Measurements from ENCODE around the gene TFCP2L1.

The TFCP2L1 gene

DNA sequence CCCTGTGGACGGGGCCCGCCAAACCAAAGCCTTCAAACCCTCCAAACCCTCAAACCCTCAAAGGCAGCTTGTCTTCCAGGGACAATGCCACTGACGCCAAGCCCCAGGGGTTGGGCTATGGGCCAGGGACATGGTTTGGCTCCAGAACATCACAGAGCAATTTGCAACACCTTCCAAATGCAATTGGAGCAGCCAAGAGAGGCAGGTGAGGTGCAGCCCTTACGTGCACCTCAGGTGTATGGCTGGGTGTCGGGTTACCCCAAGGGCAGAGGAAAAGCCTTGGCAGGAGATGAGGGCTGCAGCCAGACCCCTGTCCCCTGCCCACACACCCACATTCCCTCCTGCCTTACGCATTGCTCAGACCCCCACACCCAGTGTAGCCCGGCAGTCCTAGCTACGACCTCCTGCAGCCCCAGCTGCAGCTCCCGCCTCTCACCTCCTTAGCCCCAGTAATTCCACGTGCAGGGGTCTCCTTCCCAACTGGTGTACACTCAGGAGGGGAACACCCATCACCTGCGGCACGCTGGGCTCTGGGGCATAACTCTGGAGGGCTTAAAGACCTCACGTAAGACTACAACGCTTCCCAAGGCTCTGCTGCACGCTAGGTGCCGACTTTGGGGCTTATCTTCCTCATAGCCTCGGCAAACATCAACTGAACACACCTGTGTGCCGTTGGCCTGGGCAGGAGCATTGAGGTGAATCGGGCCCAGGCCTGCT lies 88.7 kb downstream of the TFCP2L1 start:
- DNase-seq (ENCODE audit: low spot score), result no peak

DNA sequence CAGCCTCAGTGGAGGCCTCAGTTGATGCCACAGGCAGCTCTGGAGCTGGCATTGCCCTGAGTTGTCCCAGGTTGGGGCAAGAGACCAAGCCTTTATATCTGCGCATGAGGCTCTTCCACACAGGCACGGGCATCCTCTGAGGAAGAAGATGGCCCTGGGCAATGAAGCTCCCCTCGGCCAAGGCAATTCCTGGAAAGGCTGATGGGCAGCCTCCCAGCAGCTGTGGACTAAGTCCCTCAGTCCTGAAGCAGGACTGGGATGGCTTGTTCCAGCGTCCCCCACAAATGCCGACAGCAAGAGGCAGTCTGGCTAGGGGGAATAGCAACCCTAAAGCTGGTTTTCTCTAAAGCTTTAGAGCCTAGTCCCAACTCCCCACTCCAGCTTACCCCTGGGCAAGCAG lies 90.0 kb downstream of the TFCP2L1 start:
- no peak for DNase-seq (ENCODE audit: low spot score)

GRCh38 chr2:121194626-121195025 lies 90.4 kb downstream of the TFCP2L1 start:
- DNase-seq (ENCODE audit: low spot score), result no peak

DNA sequence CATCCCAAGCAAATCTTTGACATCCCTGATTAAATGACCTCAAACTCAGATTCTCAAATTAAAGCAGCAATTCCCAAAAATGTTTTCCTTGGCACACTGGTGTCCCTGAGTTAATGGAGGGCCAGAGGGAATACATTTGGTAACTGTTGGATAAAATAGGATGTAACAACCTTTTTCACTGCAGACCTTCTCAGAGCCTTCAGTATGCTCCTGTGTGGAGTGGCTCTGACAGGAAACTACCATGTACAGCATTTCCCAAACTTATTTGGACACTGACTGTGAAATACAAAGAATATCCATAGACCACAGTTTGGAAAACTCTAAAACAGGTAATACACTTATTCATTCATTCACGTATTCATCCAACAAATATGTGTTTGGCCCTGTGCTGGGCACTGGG lies 91.8 kb downstream of the TFCP2L1 start:
- no peak for DNase-seq (ENCODE audit: low spot score)

- no peak for DNase-seq (ENCODE audit: low spot score)
These were observed 92.4 kb downstream of the TFCP2L1 start for GRCh38 chr2:121192576-121192975.

DNA sequence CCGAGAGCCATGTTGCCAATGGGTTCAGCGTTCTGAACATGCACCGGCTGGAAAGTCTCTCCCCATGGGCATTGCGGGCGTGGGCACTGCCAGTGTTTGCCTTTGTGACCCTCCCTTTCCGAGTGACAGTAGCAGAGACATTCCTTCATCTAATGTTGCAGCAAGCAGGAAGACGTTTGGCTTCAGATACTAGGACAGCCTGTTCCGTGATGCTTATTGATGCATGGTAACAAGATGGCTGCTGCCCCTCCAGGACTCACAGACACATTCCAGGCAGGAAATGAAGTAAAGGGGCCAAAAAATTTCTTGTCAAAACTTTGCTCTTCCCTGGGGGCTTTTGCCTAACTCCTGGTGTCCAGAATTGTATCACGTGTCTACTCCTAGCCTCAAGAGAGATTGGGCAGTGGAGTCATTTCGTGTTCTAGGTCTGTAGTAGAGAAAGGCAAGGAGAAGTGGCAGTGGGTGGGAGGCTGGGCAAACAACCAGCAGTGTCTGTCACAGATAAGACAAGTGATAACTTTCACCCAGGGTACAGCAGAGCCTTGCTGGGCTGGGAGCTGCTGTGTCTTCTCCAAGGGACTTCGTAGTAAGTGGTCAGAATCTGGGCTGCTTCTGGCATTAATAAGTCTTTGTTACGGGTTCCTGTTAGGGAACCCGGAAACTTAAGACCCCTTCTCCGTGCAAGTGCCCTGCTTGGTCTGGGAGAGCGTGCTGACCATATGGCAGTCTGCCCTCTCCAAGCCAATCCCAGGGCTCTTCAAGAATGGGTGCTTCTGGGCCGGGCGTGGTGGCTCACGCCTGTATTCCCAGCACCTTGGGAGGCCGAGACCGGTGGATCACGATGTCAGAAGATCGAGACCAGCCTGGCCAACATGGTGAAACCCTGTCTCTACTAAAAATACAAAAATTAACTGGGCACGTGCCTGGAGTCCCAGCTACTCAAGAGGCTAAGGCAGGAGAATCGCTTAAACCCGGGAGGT lies 93.5 kb downstream of the TFCP2L1 start:
- DNase-seq (ENCODE audit: low spot score), result no peak

- DNase-seq (ENCODE audit: low spot score), result no peak
These were observed 95.2 kb downstream of the TFCP2L1 start for GRCh38 chr2:121189661-121190381.

DNA sequence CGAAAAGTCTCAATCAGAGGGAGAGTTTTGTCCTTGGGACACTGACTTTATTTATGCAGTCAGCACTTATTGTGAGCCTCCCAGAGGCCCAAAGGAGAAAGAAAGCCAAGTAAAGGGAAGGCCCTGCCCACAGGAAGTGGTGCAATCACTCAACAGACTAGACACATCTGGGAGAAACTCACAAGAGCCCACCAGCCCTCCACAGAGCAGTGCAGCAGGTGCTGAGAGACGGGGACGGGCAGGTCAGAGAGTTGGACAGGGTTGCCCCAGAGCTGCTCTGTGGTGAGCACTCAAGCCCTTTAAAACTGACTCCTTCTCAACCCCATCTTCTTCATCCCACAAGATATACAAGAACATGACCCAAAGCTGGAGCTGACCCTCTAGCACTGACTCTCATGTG lies 96.0 kb downstream of the TFCP2L1 start:
- DNase-seq (ENCODE audit: low spot score), result no peak

DNA sequence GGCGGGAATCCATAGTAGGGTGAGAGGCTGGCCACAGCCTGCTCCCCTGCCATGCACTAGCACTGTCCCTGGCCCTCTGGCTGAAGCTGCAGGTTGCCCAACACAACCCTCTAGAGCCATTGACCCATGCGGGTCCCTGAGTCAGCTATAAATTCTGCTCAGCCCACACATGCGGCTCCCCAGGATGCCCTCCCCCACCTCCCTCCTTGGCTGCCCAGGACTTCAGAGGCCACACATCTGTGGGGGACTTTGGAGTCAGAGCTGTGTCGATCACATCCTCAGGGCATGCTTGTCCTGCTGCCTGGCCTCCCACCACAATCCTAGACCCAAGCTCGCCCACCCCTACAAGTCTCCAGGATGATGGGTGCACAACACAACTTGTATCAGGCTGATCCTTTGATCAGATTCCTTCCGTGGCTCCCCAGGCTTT lies 97.0 kb downstream of the TFCP2L1 start:
- DNase-seq (ENCODE audit: low spot score), result no peak

GRCh38 chr2:121187351-121187981 lies 97.5 kb downstream of the TFCP2L1 start:
- DNase-seq (ENCODE audit: low spot score), result no peak

GRCh38 chr2:121186261-121186660 lies 98.7 kb downstream of the TFCP2L1 start:
- DNase-seq (ENCODE audit: low spot score), result no peak

GRCh38 chr2:121185571-121186074 lies 99.4 kb downstream of the TFCP2L1 start:
- no peak for DNase-seq (ENCODE audit: low spot score)

- no peak for DNase-seq (ENCODE audit: low spot score)
These were observed 99.9 kb downstream of the TFCP2L1 start for GRCh38 chr2:121185111-121185510.

DNA sequence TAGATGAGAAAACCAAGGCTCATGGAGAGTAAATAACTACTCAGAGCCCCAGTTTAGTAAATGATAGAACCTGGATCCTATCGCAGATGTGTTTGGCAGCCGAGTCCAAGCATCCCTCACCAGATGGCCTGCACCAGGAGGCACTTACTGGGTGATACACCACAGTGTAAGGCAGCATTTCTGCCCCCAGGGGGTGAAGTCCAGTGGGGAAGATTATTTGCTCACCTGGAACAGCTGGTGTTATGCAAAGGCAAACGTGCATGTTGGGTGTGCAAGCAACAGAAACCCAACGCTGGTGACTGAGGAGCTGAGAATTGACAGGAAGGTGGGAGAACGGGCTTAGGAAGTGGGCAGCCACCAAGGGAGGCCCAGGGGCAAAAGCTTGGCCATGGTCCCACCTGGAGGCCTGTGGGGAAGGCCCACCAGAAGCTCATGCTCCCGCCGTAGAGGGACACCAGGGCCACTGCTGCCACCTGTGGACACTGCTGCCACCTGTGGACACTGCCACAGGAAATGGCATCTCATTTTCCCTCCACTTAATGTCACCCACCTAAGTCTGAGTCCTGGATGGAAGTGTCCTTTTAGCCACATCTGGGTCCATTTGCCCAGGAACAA lies 100.6 kb downstream of the TFCP2L1 start:
- DNase-seq (ENCODE audit: low spot score), result no peak

DNA sequence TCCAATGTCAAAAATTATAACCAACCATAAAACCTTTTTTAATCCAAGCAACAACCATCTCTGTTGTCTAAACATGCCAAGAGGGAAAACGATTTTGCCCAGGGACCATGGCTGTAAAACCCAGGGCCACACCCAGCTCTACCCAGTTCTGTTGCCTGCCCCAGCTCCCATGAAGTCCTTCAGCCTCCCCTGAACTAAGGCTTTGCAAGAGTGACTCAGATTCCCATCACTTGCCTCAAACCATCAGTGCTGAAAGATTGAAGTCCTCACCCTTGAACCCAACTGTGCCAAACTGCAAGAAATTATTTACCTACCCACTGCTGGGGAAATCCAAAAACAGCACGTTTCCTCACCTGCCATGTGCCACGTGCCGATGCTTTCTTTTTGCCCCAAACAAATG lies 102.5 kb downstream of the TFCP2L1 start:
- DNase-seq (ENCODE audit: low spot score), result no peak

GRCh38 chr2:121179467-121179866 lies 105.5 kb downstream of the TFCP2L1 start:
- DNase-seq (ENCODE audit: low spot score), result no peak

DNA sequence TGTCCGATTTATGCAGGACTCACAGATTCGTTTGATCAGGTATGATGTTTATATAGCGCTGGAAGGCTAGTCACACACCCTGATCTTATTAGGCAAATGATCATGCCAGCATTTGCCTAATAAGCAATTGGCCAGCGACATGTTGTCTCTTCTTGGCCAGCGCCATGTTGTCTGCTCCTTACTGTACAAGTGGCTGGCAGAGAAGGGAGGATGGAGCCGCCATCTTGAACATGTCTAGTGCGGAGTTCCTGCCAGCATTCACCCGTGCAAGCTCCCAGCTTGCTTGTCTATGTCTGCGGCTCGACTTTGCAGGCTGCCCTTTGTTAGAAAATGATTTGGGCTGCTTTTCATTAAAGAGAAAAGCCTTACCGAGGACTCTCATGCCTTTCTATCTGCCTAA lies 106.3 kb downstream of the TFCP2L1 start:
- no peak for DNase-seq (ENCODE audit: low spot score)

- DNase-seq (ENCODE audit: low spot score), result no peak
These were observed 107.1 kb downstream of the TFCP2L1 start for GRCh38 chr2:121177896-121178295.

DNA sequence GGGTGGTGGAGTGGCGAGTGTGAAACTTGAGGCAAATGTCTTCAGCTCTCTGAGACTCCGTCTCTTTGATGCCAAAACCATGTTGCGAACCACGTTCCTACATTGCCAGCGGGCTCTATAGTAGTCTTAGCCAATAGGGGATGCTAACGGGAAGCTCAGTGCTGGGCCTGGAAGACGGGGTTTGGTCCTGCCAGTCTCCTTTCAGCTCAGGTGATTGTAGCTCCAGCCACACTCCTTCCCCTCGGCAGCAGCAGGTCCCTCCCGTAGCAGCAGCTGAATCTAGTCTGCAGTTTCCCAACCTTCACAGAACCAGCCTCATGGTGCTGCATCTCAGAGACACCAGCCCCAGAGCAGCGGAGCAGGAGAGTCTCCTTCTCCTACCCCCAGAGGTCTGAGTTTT lies 109.7 kb downstream of the TFCP2L1 start:
- DNase-seq (ENCODE audit: low spot score), result no peak

DNA sequence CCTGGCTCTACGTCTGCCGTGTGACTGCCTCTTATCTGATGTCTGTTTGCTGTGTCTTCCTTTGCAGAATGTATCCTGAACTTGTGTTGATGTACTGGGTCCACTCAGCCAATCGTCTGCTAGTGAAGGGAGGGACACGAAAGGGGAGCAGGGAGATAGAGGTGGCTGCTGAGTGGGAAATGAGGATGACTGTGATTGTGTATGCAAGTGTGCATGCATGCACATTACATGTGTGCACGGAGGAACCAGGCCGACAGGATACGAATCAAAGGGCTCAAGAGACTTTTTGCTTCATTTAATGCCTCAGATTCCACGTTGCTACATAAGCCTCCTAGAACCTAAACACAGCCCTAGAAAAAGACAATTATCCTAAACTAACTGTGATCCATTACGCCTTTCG lies 111.2 kb downstream of the TFCP2L1 start:
- DNase-seq (ENCODE audit: low spot score), result no peak

DNA sequence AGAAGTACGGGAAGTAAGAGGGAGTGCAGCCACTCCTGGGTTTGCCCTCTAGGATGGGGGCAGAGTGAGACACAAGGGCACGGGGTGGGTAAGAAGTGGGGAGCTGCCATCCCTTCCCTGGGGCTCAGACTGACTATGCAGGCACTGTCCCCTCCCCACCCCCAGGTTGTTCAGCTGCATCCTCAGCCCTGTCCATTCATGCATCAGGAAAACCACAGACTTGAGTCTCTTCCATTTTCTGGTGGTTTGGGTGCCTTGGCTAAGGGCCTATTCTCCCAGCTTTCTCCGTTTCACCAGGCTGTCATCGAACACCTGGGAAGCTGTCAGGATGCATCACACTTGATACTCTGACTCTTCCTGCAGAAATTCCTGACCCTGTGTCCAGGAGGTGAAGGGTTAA lies 111.9 kb downstream of the TFCP2L1 start:
- DNase-seq (ENCODE audit: low spot score), result no peak

Data from HuH-7 (cell line).